Stimulated activated CD4-positive, alpha-beta T cell treated with anti-CD3 and anti-CD28 coated beads, TNF-alpha, amount 100 ng/mL, for 48 hours (primary cell): Measurements from ENCODE around the gene NSDHL.
"Not testable (repeated sequence)": the region's sequence is repeated elsewhere in the genome, so short reads cannot be mapped to it uniquely, and the experiment has no call there.

Experiments used
- DNase-seq, 3 donors: peaks; one replicate each; pipeline ENCODE4 v3.0.0-alpha.2; 2020; ENCODE audit warnings: low read depth in 3 of 3

NSDHL gene

DNA sequence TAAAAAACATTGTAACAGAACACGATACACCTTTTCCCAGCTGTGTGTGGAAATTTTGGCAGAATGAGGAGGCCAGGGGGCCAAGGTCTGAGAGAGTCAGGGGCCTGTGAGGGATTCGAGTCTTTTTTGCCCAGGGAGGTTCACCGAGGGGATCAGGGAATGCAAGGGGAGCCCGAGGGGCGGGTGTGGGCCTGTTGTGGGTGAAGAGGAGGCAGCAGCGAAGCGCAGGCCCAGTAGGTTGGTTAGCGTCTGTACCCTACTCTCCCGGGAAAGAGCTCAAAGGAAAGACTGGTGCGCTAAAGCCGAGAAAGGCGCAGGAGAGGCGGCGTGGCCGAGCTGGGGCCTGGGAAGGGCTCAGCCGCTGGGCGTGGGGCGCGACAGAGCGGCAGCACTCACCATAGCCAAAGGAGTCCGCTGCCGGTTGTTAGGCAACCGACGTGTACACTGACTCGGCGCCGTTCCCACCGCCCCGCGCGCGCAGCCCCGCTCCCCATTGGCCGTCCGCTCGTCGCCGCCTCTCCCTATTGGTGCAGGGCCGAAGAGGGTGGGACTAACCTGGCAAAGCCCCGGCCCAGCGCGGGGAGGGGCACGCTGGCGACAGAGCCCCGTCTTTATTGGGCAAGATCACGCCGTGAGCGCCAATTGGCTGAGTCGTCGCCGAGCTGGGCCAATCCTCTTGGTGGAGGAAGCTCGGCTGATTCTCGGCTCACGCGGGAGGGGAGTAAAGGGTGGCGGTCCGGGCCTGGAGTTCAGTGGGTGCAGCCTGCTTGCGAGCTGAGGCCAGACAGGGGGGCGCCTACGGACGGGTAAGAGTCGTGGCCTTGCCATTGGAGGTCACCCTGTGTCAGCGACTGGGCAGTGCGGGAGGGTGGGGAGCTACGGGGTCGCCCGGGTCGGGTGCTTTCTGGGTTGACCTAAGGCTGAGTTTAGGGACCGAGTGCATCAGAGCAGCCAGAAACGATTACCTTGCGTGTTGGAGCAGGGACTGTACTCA, at the start of gene NSDHL, which contains the start of gene CETN2:
TSS of gene NSDHL (plus strand) at position 752 of the 994 bp plus-strand sequence. CDS start 15,262 bp downstream, outside the sequence.
TSS of gene CETN2 (minus strand) at position 446 of the 994 bp plus-strand sequence. CDS start at position 399, 47 bp downstream.
- DNase-seq = peak; percentile 82 to 89 (median 84)

DNA sequence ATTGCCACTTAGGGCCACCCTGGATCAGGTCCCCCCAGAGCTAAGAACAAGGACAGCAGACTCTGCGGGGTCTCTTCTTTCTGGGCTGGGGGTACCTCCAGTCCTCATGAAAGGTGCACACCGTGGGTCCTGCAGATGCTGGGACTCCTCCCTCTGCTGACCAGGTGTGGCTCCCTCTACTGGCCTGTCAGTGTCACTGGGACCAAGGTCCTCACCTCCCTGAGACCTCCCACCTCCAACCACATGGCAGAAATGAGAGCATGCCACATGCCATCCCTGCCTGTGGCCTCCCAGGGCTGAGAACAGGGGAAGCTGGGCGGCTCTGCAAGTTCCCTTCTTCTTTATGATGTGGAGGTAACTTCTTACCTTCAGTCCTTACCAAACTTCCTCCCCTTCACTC, 43.8 kb upstream of the NSDHL start:
- DNase-seq = not testable (repeated sequence)

- no peak for DNase-seq
Measured at GRCh38 chrX:152798945-152799344, 31.9 kb upstream of the NSDHL start.

DNA sequence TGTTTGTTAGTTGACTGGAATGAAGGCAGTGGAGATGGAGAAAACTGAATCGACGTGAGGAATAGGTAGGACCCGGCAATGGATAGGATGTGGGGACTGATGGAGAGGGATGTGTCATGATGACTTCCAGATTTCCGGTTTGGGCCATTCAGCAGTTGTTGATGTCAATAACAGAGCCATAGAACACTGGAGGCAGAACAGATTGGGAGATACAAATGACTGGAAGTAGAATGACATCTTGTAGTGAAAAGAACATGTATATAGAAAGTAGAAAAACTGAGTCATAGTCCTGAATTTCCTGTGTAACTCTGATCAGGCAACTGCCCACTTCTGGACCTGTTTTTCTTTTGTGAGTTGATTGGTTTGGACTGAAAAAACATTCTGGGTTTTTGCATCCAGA, 24.8 kb upstream of the NSDHL start:
- no peak for DNase-seq

DNA sequence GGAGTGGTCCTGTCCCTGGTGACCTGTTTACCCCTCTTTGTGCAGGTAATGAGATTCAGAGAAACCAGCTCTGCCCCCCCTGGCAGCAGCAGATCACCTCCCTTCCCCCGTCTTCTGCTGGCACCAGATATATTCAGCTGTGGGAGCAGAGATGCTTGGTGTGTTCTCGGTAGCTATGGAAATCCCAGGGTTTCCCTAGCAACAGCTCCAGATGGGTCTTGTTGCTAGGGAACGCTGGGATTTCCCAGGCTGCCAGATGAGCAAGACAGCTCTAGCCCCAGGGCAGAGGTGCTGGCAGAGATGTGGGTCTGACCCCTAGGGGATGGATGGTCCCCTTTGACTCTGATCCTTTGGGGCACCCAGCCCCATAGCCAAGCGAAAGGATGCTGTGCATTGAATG, 20.5 kb upstream of the NSDHL start:
- DNase-seq = no peak

DNA sequence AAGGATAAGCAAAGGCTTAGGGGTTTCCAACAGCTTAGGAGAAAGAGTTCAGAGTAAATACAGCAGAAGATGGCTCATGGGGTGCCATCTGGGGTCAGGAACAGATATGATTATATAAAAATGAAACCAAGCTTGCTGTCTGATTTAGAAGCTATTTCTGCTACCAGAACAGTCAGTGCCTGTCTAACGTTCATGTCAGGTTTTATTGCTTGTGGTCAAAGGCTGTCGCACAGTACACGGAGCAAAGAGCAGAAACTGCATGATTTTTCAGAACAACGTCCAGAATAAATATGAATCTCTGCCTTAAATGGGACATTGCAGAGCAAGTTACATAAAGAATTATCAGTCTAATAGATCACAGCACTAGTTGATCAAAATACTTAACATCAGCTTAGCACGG, 17.7 kb upstream of the NSDHL start:
- DNase-seq = no peak

DNA sequence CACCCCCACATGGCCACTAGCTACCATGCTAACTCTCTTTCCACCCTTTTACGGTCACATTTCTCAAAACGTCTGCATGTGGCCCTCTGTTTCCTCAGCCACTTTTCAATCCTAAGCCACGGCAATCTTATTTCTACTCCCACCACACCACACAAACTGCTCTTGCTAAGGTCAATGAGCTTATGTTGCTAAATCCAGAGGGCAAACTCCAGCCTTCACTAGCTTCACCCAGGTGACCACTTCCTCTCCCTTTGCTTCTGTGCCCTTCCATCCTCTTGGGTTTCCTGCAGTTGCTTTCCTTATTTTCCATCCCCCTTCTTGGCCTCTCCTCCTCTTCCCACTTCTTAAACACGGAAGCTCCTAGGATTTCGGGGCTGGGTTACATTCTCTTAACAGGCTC, 16.8 kb upstream of the NSDHL start:
- no peak for DNase-seq

GRCh38 chrX:152817078-152817764, 13.6 kb upstream of the NSDHL start:
- peak in 1 of 3 donors; percentile 6 for DNase-seq

GRCh38 chrX:152818356-152818755, 12.5 kb upstream of the NSDHL start:
- no peak for DNase-seq

GRCh38 chrX:152819266-152819665, 11.6 kb upstream of the NSDHL start:
- no peak for DNase-seq

- no peak for DNase-seq
Measured at GRCh38 chrX:152819732-152820131, 11.1 kb upstream of the NSDHL start.

DNA sequence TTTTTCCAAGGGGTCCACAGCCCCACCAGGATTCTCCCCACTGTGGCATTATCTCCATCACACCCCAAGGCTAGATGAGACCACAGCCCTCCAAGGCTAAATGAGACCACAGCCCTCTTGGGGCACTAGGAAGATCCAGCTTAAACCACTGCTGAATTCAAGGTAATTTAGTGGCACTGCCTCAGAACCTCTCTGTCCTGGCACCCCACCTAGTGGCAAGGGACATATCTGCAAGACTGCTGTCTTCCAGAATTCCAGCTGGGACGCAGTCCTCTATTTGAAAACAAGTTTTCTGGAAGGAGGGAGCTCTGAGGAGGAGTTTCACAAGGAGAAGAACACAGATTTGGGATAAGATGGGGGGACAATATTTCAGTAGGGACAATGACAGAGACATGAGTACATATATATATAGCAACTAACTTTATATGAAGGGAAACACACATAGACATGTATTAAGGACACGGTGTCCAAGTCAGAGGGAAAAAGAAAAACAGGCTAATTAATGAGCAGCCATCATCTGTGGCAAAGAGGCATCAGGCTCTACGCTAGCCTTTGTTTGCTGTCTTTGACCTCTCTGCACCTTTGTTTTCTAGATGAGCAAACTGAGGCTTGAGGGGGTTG, 9.6 kb upstream of the NSDHL start:
- no peak for DNase-seq

GRCh38 chrX:152822383-152823086, 8.3 kb upstream of the NSDHL start:
- DNase-seq = no peak

GRCh38 chrX:152823657-152824056, 7.2 kb upstream of the NSDHL start:
- no peak for DNase-seq

DNA sequence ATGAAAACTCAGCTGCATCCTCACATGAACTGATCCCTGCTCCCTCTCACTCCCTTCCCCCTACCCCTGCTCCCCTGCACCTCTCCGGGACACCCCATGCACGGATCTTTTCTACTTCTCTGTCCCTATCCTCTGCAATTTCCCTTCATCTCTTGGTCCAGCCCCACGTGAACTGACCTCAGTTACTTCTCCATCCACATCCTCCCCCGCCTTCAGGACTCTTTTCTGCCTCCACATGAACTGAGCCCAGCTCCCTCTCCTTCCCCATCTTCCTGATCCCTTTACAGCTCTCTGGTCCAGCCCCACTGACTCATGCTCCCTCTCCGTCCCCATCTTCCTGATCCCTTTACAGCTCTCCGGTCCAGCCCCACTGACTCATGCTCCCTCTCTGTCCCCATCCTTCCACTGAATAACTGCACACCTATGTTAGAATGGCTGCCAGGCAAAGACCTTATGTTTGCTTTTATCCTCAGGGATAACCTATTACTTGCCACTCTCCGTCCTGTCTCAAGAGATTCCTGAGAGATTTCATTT, 6.0 kb upstream of the NSDHL start:
- DNase-seq = no peak

DNA sequence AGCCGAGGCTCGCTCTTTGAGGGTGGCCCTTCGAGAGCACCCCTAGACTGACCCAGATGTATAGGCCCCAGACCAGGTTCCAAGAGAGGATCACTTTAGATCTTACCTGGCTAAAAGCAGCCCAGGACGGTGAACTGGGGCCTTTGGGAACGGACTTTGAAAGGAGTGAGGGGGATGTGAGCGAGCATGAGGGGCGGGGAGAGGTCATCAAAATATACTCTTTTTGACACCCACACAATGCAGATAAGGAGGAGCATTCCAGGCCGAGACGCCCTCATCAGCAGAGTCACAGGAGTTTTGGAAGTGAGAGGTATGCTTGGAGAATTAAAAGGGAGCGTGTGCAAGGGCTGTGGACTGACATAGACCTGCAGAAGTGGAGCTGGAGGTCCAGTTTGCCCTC, 528 bp downstream of the NSDHL start:
- DNase-seq = no peak

GRCh38 chrX:152832520-152832919, 1.7 kb downstream of the NSDHL start:
- DNase-seq = no peak

DNA sequence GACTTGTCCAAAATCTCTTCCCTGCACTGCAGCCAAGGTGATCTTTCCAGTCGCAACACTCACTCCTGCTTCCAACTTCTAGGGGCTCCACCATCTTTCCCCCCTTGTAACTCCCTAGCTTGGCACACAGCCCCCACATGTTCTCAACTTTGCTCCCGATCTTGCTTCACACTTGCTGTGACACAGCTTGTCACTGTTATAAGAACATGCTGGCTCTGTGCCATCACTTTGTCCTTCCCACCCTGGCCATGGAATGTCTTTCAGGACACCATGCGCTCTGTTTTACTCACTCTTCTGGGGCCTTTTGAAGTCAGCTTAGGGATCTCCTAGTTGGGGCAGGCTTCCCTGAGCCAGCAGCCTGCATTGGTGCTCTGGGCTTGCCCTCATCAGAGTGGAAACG, 2.5 kb downstream of the NSDHL start:
- DNase-seq = no peak

GRCh38 chrX:152835470-152835869, 4.6 kb downstream of the NSDHL start:
- not testable (repeated sequence) for DNase-seq

DNA sequence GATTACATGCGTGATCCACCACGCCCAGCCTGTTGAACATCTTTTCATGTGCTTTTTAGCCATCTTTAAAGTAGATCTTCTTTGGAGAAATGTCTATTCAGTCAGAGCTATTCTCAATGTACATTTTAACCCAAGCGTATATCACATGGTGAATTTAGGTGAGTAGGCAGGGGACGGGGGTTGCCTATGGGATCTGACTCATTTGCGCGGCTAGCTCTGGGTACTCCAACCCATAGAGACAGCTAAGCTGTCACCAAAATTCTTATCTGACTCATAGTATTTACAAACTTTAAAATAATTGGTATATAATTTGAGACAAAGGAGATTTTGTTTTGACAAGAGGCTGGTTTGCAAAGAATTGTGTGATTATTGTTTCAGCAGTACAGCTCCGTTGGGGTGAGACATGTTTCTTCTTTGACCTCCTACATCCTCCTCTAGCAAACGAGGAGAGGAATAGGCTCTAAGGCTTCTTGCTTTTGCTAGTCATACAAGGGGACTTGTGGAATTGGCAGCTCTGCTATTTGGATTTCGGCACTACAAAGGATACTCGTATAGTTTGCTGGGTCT, 12.0 kb downstream of the NSDHL start:
- no peak for DNase-seq

GRCh38 chrX:152843852-152844251, 13.0 kb downstream of the NSDHL start:
- DNase-seq = no peak
